HG03520 (cell line): ENCODE data around the gene VLDLR.
A peak's percentile ranks its signal among the peaks of the same experiment; 100 is the strongest.

ENCODE experiments used
- ATAC-seq: cut with Tn5 transposase; IDR thresholded peaks from one replicate; pipeline ENCODE4 v1.9.1; 2021; ENCODE audit warnings: mild to moderate bottlenecking, moderate library complexity; ENCODE audit not compliant: unreplicated experiment

VLDLR gene

GRCh38 chr9:2620919-2621721 is 467 bp upstream of the VLDLR start:
- ATAC-seq: no peak

- no peak for ATAC-seq
These were observed 1.1 kb downstream of the VLDLR start for GRCh38 chr9:2622461-2623287.

GRCh38 chr9:2623288-2624050 is 1.9 kb downstream of the VLDLR start:
- no peak for ATAC-seq

GRCh38 chr9:2624051-2624682 is 2.6 kb downstream of the VLDLR start:
- no peak for ATAC-seq

GRCh38 chr9:2625427-2625826 is 3.8 kb downstream of the VLDLR start:
- ATAC-seq: no peak

- ATAC-seq: no peak
These were observed 7.3 kb downstream of the VLDLR start for GRCh38 chr9:2628919-2629318.

- no peak for ATAC-seq
These were observed 8.6 kb downstream of the VLDLR start for GRCh38 chr9:2630158-2630557.

GRCh38 chr9:2631263-2631662 is 9.7 kb downstream of the VLDLR start:
- ATAC-seq: no peak

GRCh38 chr9:2634153-2634552 is 12.6 kb downstream of the VLDLR start:
- ATAC-seq: no peak

- ATAC-seq: no peak
These were observed 13.2 kb downstream of the VLDLR start for GRCh38 chr9:2634818-2635217.

GRCh38 chr9:2635922-2636321 is 14.3 kb downstream of the VLDLR start:
- no peak for ATAC-seq

GRCh38 chr9:2637390-2637789 is 15.8 kb downstream of the VLDLR start:
- ATAC-seq: no peak

GRCh38 chr9:2638871-2639673 is 17.5 kb downstream of the VLDLR start:
- peak; percentile 95 for ATAC-seq

GRCh38 chr9:2639786-2640185 is 18.2 kb downstream of the VLDLR start:
- no peak for ATAC-seq

- no peak for ATAC-seq
These were observed 19.0 kb downstream of the VLDLR start for GRCh38 chr9:2640570-2640969.

- ATAC-seq: no peak
These were observed 19.4 kb downstream of the VLDLR start for GRCh38 chr9:2641033-2641432.

- no peak for ATAC-seq
These were observed 20.5 kb downstream of the VLDLR start for GRCh38 chr9:2642068-2642467.

GRCh38 chr9:2645569-2645968 is 24.0 kb downstream of the VLDLR start:
- ATAC-seq: peak; percentile 67

GRCh38 chr9:2655411-2655901 is 33.9 kb downstream of the VLDLR start:
- ATAC-seq: peak; percentile 47

GRCh38 chr9:2657427-2657826 is 35.8 kb downstream of the VLDLR start:
- no peak for ATAC-seq
